Measurements from ENCODE around the gene POU6F2.
A peak's percentile ranks its signal among the peaks of the same experiment; 100 is the strongest.
"Not testable (repeated sequence)": the region's sequence is repeated elsewhere in the genome, so short reads cannot be mapped to it uniquely, and the experiment has no call there.

Gene POU6F2

GRCh38 chr7:39002755-39003154, 25.0 kb downstream of the POU6F2 start:
- no peak for DNase-seq

GRCh38 chr7:39005036-39005435, 27.3 kb downstream of the POU6F2 start:
- DNase-seq = peak; percentile 56

- no peak for DNase-seq
Observed at GRCh38 chr7:39005461-39005860, 27.8 kb downstream of the POU6F2 start.

- not testable (repeated sequence) for DNase-seq
Observed at GRCh38 chr7:39013049-39013939, 35.6 kb downstream of the POU6F2 start.

- DNase-seq = no peak
Observed at GRCh38 chr7:39016609-39017008, 38.9 kb downstream of the POU6F2 start.

GRCh38 chr7:39017369-39017915, 39.7 kb downstream of the POU6F2 start:
- no peak for DNase-seq

- no peak for DNase-seq
Observed at GRCh38 chr7:39022796-39023195, 45.1 kb downstream of the POU6F2 start.

GRCh38 chr7:39027491-39027890, 49.8 kb downstream of the POU6F2 start:
- no peak for DNase-seq

GRCh38 chr7:39033885-39034624, 56.3 kb downstream of the POU6F2 start:
- DNase-seq = no peak

- DNase-seq = no peak
Observed at GRCh38 chr7:39035156-39035555, 57.4 kb downstream of the POU6F2 start.

- DNase-seq = no peak
Observed at GRCh38 chr7:39035903-39036302, 58.2 kb downstream of the POU6F2 start.

GRCh38 chr7:39042670-39043069, 65.0 kb downstream of the POU6F2 start:
- no peak for DNase-seq

- no peak for DNase-seq
Observed at GRCh38 chr7:39043531-39043930, 65.8 kb downstream of the POU6F2 start.

- DNase-seq = no peak
Observed at GRCh38 chr7:39044489-39044888, 66.8 kb downstream of the POU6F2 start.

GRCh38 chr7:39045231-39045630, 67.5 kb downstream of the POU6F2 start:
- no peak for DNase-seq

GRCh38 chr7:39051279-39051678, 73.6 kb downstream of the POU6F2 start:
- DNase-seq = no peak

- DNase-seq = no peak
Observed at GRCh38 chr7:39051707-39052106, 74.0 kb downstream of the POU6F2 start.

- no peak for DNase-seq
Observed at GRCh38 chr7:39054731-39055130, 77.0 kb downstream of the POU6F2 start.

GRCh38 chr7:39056153-39056552, 78.4 kb downstream of the POU6F2 start:
- DNase-seq = no peak

GRCh38 chr7:39062811-39063210, 85.1 kb downstream of the POU6F2 start:
- no peak for DNase-seq

GRCh38 chr7:39069031-39069430, 91.3 kb downstream of the POU6F2 start:
- no peak for DNase-seq

GRCh38 chr7:39069896-39070881, 92.5 kb downstream of the POU6F2 start:
- DNase-seq = peak; percentile 15

GRCh38 chr7:39071116-39071515, 93.4 kb downstream of the POU6F2 start:
- no peak for DNase-seq
